AG04450 (cell line): ENCODE results near the gene CRACR2A. TPM values are rescaled to one million over a fixed set of nuclear protein-coding genes. Genes with fewer than 3 reads are reported as not detected.

ENCODE experiments used
- CTCF ChIA-PET: fragments of 300-600, 350-600 bp; formaldehyde crosslinking; extraction: SDS; loops from one replicate; lab custom pipeline; 2022; ENCODE audit warnings: antibody characterized with exemption, inconsistent platforms; lab: Charles Lee
- POLR2A ChIA-PET: fragments of 350-600 bp; formaldehyde crosslinking; extraction: SDS; loops from one replicate; lab custom pipeline; 2021; ENCODE audit warnings: antibody characterized with exemption, inconsistent platforms; lab: Yijun Ruan, JAX
- DNase-seq: peaks from one replicate; pipeline ENCODE4 v3.0.0-alpha.2; 2011; ENCODE audit warnings: low read depth, low spot score
- H3K27ac ChIP-seq: one replicate; pipeline ENCODE4 v1.5.1; 2012; ENCODE audit warnings: low read depth, low read length, control low read depth
- H3K27me3 ChIP-seq: one replicate; pipeline ENCODE4 v1.6.0; 2012; ENCODE audit warnings: low read length; ENCODE audit not compliant: control insufficient read depth, insufficient read depth
- H3K4me3 ChIP-seq: 2 replicates; pipeline ENCODE4 v1.5.1; 2011; ENCODE audit warnings: mild to moderate bottlenecking, low read depth, low read length, control low read depth
- H3K9me3 ChIP-seq: 2 replicates; pipeline ENCODE4 v1.5.1; 2012; ENCODE audit warnings: low read length; ENCODE audit not compliant: control insufficient read depth, insufficient read depth
- polyA plus RNA-seq: library from polyadenylated mRNA; depleted of rRNA; stranded (reverse); fragments of >200 nt; gene quantifications from 2 replicates; pipeline ENCODE4 v1.2.3, GENCODE V29; 2011
- TF ChIP-seq, protein P1 (sequence below): IDR thresholded peaks from 2 replicates; pipeline ENCODE4 v1.5.1; 2011; ENCODE audit warnings: low read depth, low read length, control low read depth, inconsistent platforms

The CRACR2A gene
- polyA plus RNA-seq, 1 experiment = 1.1 TPM

DNA sequence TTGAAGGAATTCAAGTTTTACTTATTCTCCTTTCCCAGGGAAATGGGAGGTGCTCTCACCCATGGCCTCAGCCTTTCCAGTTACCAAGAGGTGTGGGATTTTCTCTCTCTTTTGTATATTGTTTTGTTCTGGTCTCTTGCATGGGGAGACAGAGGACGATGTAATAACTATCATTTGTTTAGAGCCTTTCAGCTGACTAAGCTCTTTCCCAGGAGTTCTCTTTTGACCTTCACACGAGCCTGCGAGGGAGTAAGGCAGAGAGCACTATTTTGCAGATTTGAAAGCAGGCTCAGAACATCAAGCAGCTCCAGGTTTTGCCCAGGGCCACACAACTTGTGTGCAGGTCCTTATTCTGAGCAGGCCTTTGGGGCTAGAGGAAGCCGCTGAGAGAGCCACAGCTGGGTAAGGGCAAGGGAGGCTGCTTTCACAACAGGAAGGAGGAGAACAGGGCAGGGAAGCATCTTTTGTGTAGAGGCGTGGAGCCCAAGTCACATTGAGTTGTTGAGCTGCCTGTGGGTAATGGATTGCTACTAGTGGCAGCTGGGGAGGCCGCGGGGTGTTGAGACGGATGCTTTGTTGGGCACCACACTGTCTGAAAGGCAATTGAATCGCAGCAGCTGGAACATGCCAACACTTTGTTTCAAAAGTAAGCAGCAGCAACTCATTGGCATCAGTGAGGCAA lies 145.7 kb downstream of the CRACR2A start:
- ChIA-PET POLR2A (no interaction called here), CTCF (no interaction called here)
- Histone ChIP-seq H3K27ac (no peak overlapping the region), H3K4me3 (no peak overlapping the region), H3K9me3 (no peaks in the 10 kb centered on the region), H3K27me3 (peaks cover 12% of the 10 kb centered on the region)
- TF ChIP-seq, protein P1, sequence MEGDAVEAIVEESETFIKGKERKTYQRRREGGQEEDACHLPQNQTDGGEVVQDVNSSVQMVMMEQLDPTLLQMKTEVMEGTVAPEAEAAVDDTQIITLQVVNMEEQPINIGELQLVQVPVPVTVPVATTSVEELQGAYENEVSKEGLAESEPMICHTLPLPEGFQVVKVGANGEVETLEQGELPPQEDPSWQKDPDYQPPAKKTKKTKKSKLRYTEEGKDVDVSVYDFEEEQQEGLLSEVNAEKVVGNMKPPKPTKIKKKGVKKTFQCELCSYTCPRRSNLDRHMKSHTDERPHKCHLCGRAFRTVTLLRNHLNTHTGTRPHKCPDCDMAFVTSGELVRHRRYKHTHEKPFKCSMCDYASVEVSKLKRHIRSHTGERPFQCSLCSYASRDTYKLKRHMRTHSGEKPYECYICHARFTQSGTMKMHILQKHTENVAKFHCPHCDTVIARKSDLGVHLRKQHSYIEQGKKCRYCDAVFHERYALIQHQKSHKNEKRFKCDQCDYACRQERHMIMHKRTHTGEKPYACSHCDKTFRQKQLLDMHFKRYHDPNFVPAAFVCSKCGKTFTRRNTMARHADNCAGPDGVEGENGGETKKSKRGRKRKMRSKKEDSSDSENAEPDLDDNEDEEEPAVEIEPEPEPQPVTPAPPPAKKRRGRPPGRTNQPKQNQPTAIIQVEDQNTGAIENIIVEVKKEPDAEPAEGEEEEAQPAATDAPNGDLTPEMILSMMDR = no peak
- DNase-seq = no peak

DNA sequence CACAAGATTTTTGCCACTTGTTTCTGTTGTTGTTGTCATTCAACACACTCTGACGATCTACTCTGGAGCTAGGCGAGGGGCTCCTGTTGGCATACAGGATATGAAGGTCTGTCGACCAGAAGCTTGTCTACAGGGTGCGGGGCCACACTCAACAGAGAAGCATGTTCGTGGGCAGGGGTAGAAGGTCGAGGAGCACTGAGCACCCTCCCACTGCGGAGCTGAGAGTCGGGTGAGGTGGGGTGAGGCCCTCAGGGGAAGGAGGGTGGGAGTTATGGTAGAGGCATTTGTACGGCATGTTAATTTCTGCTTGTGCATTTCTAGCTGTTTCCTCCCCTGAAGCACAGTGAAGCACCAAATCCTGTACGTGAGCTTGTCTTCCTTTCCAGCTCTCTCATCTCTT lies 146.8 kb downstream of the CRACR2A start:
- no peak overlapping the region for H3K4me3 ChIP-seq
- no peak for DNase-seq
- TF ChIP-seq, protein P1 = no peak
- POLR2A ChIA-PET = no interaction called here
- CTCF ChIA-PET = no interaction called here
- no peaks in the 10 kb centered on the region for H3K9me3 ChIP-seq
- H3K27ac ChIP-seq = no peak overlapping the region
- peaks cover 12% of the 10 kb centered on the region for H3K27me3 ChIP-seq

DNA sequence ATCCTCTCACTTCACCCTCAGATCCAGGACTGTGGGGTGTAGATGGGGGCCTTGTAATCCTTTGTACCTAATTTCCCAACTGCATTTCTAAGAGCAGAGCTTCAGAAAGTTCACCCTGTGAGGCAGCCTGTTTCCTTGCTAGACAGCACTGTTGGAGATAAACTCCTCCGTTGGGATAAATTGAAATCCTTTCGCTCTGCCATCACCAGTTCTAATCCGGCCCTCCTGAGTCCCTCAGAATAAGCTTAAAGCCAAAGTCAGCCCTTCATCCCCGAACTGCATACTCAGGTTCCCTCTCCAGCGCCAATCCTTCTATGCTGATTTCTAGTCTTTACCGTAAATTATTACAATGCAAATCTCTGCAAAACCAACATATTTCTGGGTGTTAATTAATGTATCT lies 147.2 kb downstream of the CRACR2A start:
- H3K9me3 ChIP-seq = no peaks in the 10 kb centered on the region
- CTCF ChIA-PET = no interaction called here
- POLR2A ChIA-PET = no interaction called here
- TF ChIP-seq, protein P1 = no peak
- peaks cover 12% of the 10 kb centered on the region for H3K27me3 ChIP-seq
- no peak overlapping the region for H3K4me3 ChIP-seq
- DNase-seq = no peak
- no peak overlapping the region for H3K27ac ChIP-seq

DNA sequence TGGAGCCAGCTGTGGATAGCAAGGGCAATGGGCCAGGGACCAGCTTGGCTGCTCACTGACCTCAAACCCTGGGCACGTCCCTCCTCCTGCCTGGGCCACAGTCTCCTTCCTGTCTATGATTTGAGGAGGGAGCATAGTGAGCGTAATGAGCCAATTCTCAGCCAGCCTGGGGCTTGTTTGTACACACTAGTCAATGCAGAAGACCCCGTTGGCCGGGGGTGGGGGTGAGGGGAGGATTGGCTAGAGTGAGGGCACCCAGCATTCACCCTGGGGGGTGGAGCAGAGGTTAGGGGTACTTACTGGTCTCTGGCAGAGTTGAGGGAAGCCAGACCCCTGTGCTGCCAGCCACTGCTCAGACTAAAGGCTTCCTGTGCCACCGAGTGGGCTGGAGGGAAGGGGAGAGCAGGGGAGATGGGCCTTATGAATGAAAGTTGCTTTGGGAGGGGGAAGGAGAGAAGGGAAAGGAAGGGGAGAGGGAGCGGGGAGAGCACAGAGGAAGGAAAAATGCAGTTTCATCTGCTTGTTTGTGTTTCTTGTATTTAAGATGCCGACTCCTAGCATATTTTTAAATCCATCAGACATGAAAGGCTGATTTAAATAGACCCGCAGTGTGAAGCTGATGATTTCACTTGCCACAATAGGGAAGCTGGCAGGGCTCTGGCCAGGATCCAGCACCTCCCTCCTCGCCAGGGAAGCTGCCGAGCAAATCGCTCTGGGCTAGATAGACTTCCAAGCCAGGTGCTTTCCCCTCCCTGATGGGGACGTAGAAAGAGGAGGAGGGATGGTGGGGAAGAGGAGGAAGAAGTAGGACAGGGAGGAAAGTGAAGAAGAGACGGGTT lies 147.9 kb downstream of the CRACR2A start:
- H3K9me3 ChIP-seq = no peaks in the 10 kb centered on the region
- no peak overlapping the region for H3K27ac ChIP-seq
- no peak overlapping the region for H3K4me3 ChIP-seq
- no peak for DNase-seq
- TF ChIP-seq, protein P1 = no peak
- ChIA-PET POLR2A (no interaction called here), CTCF (no interaction called here)
- H3K27me3 ChIP-seq = peaks cover 12% of the 10 kb centered on the region

DNA sequence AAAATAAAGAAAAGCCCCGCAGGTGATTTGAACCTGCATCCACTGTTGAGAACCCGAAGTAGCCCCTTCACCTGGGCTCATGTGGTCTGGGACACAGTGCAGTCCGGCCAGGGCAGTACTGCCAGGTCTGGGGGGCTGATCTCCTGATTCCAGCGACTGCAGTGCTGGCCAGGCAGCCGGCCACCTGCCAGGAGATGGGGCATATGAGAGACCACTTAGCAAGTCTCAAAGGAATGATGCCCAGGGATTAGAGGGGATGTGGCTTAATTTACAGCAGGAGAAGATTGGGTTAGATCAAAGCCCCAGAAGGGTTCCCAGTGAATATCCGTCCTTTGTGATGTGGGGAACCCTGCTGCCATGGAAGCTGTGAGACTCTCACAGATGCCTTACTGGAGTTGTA lies 148.6 kb downstream of the CRACR2A start:
- no peak for DNase-seq
- Histone ChIP-seq H3K4me3 (no peak overlapping the region), H3K9me3 (no peaks in the 10 kb centered on the region), H3K27ac (no peak overlapping the region), H3K27me3 (peaks cover 15% of the 10 kb centered on the region)
- ChIA-PET CTCF (no interaction called here), POLR2A (no interaction called here)
- TF ChIP-seq, protein P1 = no peak
